Neural cell (in vitro differentiated cells): ENCODE data around the gene C3. TPM values are rescaled to one million over a fixed set of nuclear protein-coding genes. Genes with fewer than 3 reads are reported as not detected.

Experiments used
- H2AFZ ChIP-seq: fragments of 200-600, 300-800 bp; sonication (generic), shearing (Covaris generic); 2 replicates; pipeline ENCODE4 v1.6.0; 2014; ENCODE audit warnings: low read depth, mild to moderate bottlenecking, antibody characterized with exemption, low read length, moderate library complexity
- H3F3A ChIP-seq: fragments of 200-600 bp; shearing (Covaris generic); 2 replicates; pipeline ENCODE4 v1.6.1; 2016; ENCODE audit warnings: mild to moderate bottlenecking, moderate library complexity, mixed read lengths, antibody characterized with exemption, low read length; ENCODE audit not compliant: insufficient read depth, poor library complexity, severe bottlenecking
- H3K27ac ChIP-seq: fragments of 200-600, 300-800 bp; sonication (generic), shearing (Covaris generic); 2 replicates; pipeline ENCODE4 v1.5.1; 2014; ENCODE audit warnings: mild to moderate bottlenecking, low read length, moderate library complexity
- H3K27me3 ChIP-seq: fragments of 300-800, 200-600 bp; sonication (generic), shearing (Covaris generic); 2 replicates; pipeline ENCODE4 v1.6.0; 2014; ENCODE audit warnings: mild to moderate bottlenecking, low read depth, low read length, moderate library complexity; ENCODE audit not compliant: insufficient read depth
- H3K36me3 ChIP-seq: fragments of 300-800, 200-600 bp; sonication (generic), shearing (Covaris generic); 2 replicates; pipeline ENCODE4 v1.5.1; 2014; ENCODE audit warnings: mild to moderate bottlenecking, antibody characterized with exemption, low read length, moderate library complexity; ENCODE audit not compliant: insufficient read depth
- H3K4me2 ChIP-seq: fragments of 300-800, 200-600 bp; sonication (generic), shearing (Covaris generic); 2 replicates; pipeline ENCODE4 v1.6.0; 2014; ENCODE audit warnings: mild to moderate bottlenecking, low read length
- H3K4me3 ChIP-seq: fragments of 300-800, 200-600 bp; sonication (generic), shearing (Covaris generic); 2 replicates; pipeline ENCODE4 v1.5.1; 2014; ENCODE audit warnings: mild to moderate bottlenecking, low read length, moderate library complexity
- H3K79me2 ChIP-seq: fragments of 200-600 bp; shearing (Covaris generic); replicated peaks from 2 replicates; pipeline ENCODE4 v1.6.0; 2014; ENCODE audit warnings: mild to moderate bottlenecking, low read length, moderate library complexity; ENCODE audit not compliant: insufficient read depth
- H3K9ac ChIP-seq: fragments of 300-800, 200-600 bp; sonication (generic), shearing (Covaris generic); 2 replicates; pipeline ENCODE4 v1.6.1; 2016; ENCODE audit warnings: mild to moderate bottlenecking, low read length, mixed read lengths
- H3K9me2 ChIP-seq: fragments of 200-600 bp; shearing (Covaris generic); 2 replicates; pipeline ENCODE4 v1.6.1; 2016; ENCODE audit warnings: mild to moderate bottlenecking, low read length, mixed read lengths; ENCODE audit not compliant: insufficient read depth
- H3K9me3 ChIP-seq: fragments of 200-600, 300-800 bp; sonication (generic), shearing (Covaris generic); 2 replicates; pipeline ENCODE4 v1.6.1; 2016; ENCODE audit warnings: mild to moderate bottlenecking, mixed run types, low read length, moderate library complexity, mixed read lengths
- H4K20me1 ChIP-seq: fragments of 200-600 bp; shearing (Covaris generic); 2 replicates; pipeline ENCODE4 v1.6.1; 2016; ENCODE audit warnings: mild to moderate bottlenecking, mixed run types; ENCODE audit not compliant: insufficient read depth
- EP300 ChIP-seq: fragments of 450-650 bp; conservative IDR thresholded peaks from 2 replicates; pipeline ENCODE4 v1.6.1; 2014; ENCODE audit warnings: antibody characterized with exemption, mild to moderate bottlenecking, moderate library complexity; ENCODE audit not compliant: poor library complexity, severe bottlenecking
- EZH2 ChIP-seq: fragments of 200-600, 300-800 bp; shearing (Covaris generic), sonication (generic); IDR thresholded peaks from 2 replicates; pipeline ENCODE4 v1.6.1; 2014; ENCODE audit warnings: antibody characterized with exemption, low read length, borderline replicate concordance, mild to moderate bottlenecking; ENCODE audit not compliant: insufficient read depth, poor library complexity, severe bottlenecking
- MXI1 ChIP-seq: fragments of 450-650 bp; conservative IDR thresholded peaks from 2 replicates; pipeline ENCODE4 v1.6.1; 2014; ENCODE audit warnings: antibody characterized with exemption, mild to moderate bottlenecking; ENCODE audit not compliant: poor library complexity, severe bottlenecking
- POLR2AphosphoS5 ChIP-seq: IDR thresholded peaks from 2 replicates; pipeline ENCODE4 v1.6.1; 2012
- RAD21 ChIP-seq: fragments of 450-650 bp; conservative IDR thresholded peaks from 2 replicates; pipeline ENCODE4 v1.6.1; 2014; ENCODE audit warnings: antibody characterized with exemption, mild to moderate bottlenecking, moderate library complexity
- SMC3 ChIP-seq: fragments of 450-650 bp; conservative IDR thresholded peaks from 2 replicates; pipeline ENCODE4 v1.6.1; 2014; ENCODE audit warnings: antibody characterized with exemption, mild to moderate bottlenecking, moderate library complexity; ENCODE audit not compliant: poor library complexity
- TAF1 ChIP-seq: IDR thresholded peaks from 2 replicates; pipeline ENCODE4 v1.6.1; 2012; ENCODE audit warnings: low read depth
- polyA plus RNA-seq: library from polyadenylated mRNA; depleted of rRNA; stranded (reverse); fragments of >200 nt; gene quantifications from 2 replicates; pipeline ENCODE4 v1.2.3, GENCODE V29; 2014
- TF ChIP-seq, protein P1 (sequence below): fragments of 450-650 bp; IDR thresholded peaks from 2 replicates; pipeline ENCODE4 v1.5.1; 2014; ENCODE audit warnings: antibody characterized with exemption, mild to moderate bottlenecking, moderate library complexity; ENCODE audit not compliant: poor library complexity, severe bottlenecking
- TF ChIP-seq, protein P2 (sequence below): IDR thresholded peaks from 2 replicates; pipeline ENCODE4 v1.6.1; 2012; ENCODE audit warnings: borderline replicate concordance

C3 gene
- polyA plus RNA-seq, 1 donor from 2014 or later: not detected

DNA sequence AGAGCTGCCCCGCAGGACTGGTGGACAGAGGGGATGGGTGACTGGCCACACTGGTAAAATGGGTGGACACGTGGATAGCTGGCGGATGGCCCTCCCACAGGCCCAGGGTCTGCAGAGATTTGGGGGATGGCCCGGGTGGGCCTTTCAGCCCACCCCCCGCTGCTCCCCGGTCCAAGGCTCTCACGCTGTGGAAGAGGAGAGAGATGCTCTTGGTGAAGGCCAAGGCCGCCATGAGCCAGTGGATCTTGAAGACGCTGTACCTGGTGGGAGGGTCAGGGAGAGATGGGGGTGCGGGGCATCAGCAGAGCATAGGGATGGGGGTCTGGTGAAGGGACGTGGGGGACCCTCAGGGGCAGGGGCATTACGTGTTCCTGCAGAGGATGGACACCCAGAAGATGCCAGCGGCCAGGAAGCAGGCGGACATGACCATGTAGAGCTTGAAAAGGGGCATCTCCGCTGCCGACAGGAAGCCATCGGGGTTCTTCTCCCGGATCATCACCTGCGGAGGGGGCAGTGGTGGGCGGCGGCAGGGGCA, 12.4 kb upstream of the C3 start:
- Histone ChIP-seq H3K4me2 (no peak overlapping the region), H3K4me3 (no peak overlapping the region), H3K27ac (no peak overlapping the region), H3K9ac (no peak overlapping the region), H3K9me2 (no peaks in the 10 kb centered on the region), H3K36me3 (no peaks in the 10 kb centered on the region), H2AFZ (no peak overlapping the region), H4K20me1 (no peaks in the 10 kb centered on the region), H3K9me3 (no peaks in the 10 kb centered on the region), H3F3A (no peaks in the 10 kb centered on the region), H3K27me3 (no peaks in the 10 kb centered on the region), H3K79me2 (no peaks in the 10 kb centered on the region)
- TF ChIP-seq POLR2AphosphoS5: no peak
- TF ChIP-seq EP300: no peak
- TF ChIP-seq TAF1: no peak
- TF ChIP-seq, protein P1, sequence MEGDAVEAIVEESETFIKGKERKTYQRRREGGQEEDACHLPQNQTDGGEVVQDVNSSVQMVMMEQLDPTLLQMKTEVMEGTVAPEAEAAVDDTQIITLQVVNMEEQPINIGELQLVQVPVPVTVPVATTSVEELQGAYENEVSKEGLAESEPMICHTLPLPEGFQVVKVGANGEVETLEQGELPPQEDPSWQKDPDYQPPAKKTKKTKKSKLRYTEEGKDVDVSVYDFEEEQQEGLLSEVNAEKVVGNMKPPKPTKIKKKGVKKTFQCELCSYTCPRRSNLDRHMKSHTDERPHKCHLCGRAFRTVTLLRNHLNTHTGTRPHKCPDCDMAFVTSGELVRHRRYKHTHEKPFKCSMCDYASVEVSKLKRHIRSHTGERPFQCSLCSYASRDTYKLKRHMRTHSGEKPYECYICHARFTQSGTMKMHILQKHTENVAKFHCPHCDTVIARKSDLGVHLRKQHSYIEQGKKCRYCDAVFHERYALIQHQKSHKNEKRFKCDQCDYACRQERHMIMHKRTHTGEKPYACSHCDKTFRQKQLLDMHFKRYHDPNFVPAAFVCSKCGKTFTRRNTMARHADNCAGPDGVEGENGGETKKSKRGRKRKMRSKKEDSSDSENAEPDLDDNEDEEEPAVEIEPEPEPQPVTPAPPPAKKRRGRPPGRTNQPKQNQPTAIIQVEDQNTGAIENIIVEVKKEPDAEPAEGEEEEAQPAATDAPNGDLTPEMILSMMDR: no peak
- no peak for TF ChIP-seq RAD21
- TF ChIP-seq MXI1: no peak
- no peak for TF ChIP-seq SMC3
- TF ChIP-seq, protein P2, sequence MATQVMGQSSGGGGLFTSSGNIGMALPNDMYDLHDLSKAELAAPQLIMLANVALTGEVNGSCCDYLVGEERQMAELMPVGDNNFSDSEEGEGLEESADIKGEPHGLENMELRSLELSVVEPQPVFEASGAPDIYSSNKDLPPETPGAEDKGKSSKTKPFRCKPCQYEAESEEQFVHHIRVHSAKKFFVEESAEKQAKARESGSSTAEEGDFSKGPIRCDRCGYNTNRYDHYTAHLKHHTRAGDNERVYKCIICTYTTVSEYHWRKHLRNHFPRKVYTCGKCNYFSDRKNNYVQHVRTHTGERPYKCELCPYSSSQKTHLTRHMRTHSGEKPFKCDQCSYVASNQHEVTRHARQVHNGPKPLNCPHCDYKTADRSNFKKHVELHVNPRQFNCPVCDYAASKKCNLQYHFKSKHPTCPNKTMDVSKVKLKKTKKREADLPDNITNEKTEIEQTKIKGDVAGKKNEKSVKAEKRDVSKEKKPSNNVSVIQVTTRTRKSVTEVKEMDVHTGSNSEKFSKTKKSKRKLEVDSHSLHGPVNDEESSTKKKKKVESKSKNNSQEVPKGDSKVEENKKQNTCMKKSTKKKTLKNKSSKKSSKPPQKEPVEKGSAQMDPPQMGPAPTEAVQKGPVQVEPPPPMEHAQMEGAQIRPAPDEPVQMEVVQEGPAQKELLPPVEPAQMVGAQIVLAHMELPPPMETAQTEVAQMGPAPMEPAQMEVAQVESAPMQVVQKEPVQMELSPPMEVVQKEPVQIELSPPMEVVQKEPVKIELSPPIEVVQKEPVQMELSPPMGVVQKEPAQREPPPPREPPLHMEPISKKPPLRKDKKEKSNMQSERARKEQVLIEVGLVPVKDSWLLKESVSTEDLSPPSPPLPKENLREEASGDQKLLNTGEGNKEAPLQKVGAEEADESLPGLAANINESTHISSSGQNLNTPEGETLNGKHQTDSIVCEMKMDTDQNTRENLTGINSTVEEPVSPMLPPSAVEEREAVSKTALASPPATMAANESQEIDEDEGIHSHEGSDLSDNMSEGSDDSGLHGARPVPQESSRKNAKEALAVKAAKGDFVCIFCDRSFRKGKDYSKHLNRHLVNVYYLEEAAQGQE: no peak
- TF ChIP-seq EZH2: no peak

GRCh38 chr19:6731822-6732221, 11.4 kb upstream of the C3 start:
- Histone ChIP-seq H3K9me2 (no peaks in the 10 kb centered on the region), H3K9me3 (no peaks in the 10 kb centered on the region), H3K4me3 (no peak overlapping the region), H3K79me2 (no peaks in the 10 kb centered on the region), H3K4me2 (no peak overlapping the region), H3K9ac (no peak overlapping the region), H2AFZ (no peak overlapping the region), H3K27ac (no peak overlapping the region), H3K36me3 (no peaks in the 10 kb centered on the region), H4K20me1 (no peaks in the 10 kb centered on the region), H3K27me3 (no peaks in the 10 kb centered on the region), H3F3A (no peaks in the 10 kb centered on the region)
- no peak for TF ChIP-seq EP300
- TF ChIP-seq, protein P1: no peak
- no peak for TF ChIP-seq RAD21
- TF ChIP-seq TAF1: no peak
- TF ChIP-seq EZH2: no peak
- TF ChIP-seq, protein P2: no peak
- TF ChIP-seq SMC3: no peak
- TF ChIP-seq POLR2AphosphoS5: no peak
- TF ChIP-seq MXI1: no peak
